Measurements from ENCODE around the gene MAP1S. TPM values are rescaled to one million over a fixed set of nuclear protein-coding genes. Genes with fewer than 3 reads are reported as not detected.

The MAP1S gene
- total RNA-seq, 3 donors from 2014 or later = 11.2 to 17.4 (median 15.4) TPM

DNA sequence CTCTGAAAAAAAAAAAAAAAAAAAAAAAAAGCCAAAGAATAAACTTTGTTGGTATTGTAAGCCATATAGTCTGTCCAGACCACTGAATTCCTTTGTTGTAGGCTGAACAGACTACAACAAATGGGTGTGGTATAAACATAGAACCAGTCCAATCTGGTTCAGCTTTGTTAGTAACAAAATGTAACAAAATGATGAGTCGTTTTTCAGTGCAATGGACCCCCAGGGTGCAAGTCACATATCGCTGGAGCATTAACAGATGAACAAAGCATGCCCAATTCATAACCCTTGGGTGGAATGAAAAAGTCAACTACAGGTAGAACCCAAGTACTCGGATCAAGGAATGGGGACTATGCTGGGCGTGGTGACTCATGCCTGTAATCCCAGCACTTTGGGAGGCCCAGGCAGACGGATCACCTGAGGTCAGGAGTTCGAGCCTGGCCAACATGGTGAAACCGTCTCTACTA, 18.4 kb downstream of the MAP1S start:
- Histone ChIP-seq H3K9me3 (no peaks in the 10 kb centered on the region), H3K4me1 (no peaks in the 10 kb centered on the region), H3K27me3 (no peaks in the 10 kb centered on the region), H3K36me3 (peaks cover 8% of the 10 kb centered on the region), H3K4me3 (no peak overlapping the region), H3K27ac (no peak overlapping the region)
- intact Hi-C loops (cut with DNase I; ENCODE audit: low total_unique reads) = no loop called here
- no peak for DNase-seq (ENCODE audit: low spot score in 2 of 2)
- TF ChIP-seq POLR2AphosphoS5 (IDR thresholded peaks at IDR 0.05) (no peak), POLR2A (IDR thresholded peaks at IDR 0.05) (no peak)
- TF ChIP-seq, protein P1, sequence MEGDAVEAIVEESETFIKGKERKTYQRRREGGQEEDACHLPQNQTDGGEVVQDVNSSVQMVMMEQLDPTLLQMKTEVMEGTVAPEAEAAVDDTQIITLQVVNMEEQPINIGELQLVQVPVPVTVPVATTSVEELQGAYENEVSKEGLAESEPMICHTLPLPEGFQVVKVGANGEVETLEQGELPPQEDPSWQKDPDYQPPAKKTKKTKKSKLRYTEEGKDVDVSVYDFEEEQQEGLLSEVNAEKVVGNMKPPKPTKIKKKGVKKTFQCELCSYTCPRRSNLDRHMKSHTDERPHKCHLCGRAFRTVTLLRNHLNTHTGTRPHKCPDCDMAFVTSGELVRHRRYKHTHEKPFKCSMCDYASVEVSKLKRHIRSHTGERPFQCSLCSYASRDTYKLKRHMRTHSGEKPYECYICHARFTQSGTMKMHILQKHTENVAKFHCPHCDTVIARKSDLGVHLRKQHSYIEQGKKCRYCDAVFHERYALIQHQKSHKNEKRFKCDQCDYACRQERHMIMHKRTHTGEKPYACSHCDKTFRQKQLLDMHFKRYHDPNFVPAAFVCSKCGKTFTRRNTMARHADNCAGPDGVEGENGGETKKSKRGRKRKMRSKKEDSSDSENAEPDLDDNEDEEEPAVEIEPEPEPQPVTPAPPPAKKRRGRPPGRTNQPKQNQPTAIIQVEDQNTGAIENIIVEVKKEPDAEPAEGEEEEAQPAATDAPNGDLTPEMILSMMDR (IDR thresholded peaks at IDR 0.05) = no peak

DNA sequence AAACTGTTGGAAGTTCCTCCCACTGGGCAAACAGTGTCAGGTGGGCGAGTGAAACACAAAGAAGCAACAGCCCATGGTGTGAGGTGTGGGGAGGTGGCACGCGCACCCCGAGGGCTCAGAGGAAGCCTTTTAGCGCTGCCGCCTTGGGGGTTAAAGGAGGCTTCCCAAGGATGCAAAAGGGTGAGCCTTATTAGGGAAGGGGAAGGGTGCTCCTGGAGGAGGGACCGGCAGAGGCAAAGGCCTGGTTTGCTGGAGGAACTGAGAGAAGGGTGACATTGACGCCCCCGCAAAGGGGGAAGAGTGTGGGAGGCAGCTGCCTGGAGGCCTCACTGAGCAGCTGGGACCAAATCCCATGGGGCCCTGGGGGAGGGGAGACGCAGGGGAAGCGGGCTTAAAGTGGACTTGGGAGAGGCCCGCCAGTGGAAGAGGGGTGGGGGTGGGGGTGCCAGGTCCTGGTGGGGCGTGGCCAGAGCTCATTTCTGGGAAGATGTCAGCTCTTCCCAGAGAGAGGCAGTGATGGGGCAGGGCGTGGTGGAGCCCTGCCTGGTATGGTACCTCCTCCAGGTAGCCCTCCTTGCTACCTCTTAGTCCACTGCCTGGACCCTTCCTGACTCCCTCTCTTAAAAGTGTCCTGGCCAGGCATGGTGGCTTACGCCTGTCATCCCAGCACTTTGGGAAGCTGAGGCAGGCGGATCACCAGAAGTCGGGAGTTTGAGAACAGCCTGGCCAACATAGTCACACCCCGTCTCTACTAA, 20.0 kb downstream of the MAP1S start:
- H3K9me3 ChIP-seq = no peaks in the 10 kb centered on the region
- H3K4me1 ChIP-seq = no peaks in the 10 kb centered on the region
- intact Hi-C loops (cut with DNase I; ENCODE audit: low total_unique reads) = no loop called here
- no peak overlapping the region for H3K27ac ChIP-seq
- no peaks in the 10 kb centered on the region for H3K36me3 ChIP-seq
- DNase-seq (ENCODE audit: low spot score in 2 of 2) = no peak
- no peaks in the 10 kb centered on the region for H3K27me3 ChIP-seq
- no peak overlapping the region for H3K4me3 ChIP-seq
- TF ChIP-seq POLR2A (IDR thresholded peaks at IDR 0.05) (no peak), POLR2AphosphoS5 (IDR thresholded peaks at IDR 0.05) (no peak)
- TF ChIP-seq, protein P1 (IDR thresholded peaks at IDR 0.05) = no peak

DNA sequence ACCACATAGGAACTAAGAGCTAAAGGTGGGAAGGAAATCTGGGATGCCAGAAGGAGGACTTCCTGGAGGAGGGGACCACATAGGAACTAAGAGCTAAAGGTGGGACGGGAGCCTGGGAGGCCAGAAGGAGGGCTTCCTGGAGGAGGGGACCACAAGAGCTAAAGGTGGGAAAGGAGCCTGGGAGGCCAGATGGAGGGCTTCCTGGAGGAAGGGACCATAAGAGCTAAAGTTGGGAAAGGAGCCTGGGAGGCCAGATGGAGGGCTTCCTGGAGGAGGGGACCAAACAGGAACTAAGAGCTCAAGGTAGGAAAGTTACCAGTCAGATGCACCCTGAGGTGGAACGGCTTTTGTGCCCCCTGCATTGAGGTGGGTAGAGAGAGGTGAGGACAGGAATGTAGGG, 22.2 kb downstream of the MAP1S start:
- no peaks in the 10 kb centered on the region for H3K36me3 ChIP-seq
- DNase-seq (ENCODE audit: low spot score in 2 of 2) = no peak
- H3K4me3 ChIP-seq = no peak overlapping the region
- no peaks in the 10 kb centered on the region for H3K4me1 ChIP-seq
- TF ChIP-seq POLR2AphosphoS5 (IDR thresholded peaks at IDR 0.05) (no peak), POLR2A (IDR thresholded peaks at IDR 0.05) (no peak)
- TF ChIP-seq, protein P1 (IDR thresholded peaks at IDR 0.05) = no peak
- intact Hi-C loops (cut with DNase I; ENCODE audit: low total_unique reads) = no loop called here
- no peaks in the 10 kb centered on the region for H3K27me3 ChIP-seq
- no peak overlapping the region for H3K27ac ChIP-seq
- no peaks in the 10 kb centered on the region for H3K9me3 ChIP-seq

DNA sequence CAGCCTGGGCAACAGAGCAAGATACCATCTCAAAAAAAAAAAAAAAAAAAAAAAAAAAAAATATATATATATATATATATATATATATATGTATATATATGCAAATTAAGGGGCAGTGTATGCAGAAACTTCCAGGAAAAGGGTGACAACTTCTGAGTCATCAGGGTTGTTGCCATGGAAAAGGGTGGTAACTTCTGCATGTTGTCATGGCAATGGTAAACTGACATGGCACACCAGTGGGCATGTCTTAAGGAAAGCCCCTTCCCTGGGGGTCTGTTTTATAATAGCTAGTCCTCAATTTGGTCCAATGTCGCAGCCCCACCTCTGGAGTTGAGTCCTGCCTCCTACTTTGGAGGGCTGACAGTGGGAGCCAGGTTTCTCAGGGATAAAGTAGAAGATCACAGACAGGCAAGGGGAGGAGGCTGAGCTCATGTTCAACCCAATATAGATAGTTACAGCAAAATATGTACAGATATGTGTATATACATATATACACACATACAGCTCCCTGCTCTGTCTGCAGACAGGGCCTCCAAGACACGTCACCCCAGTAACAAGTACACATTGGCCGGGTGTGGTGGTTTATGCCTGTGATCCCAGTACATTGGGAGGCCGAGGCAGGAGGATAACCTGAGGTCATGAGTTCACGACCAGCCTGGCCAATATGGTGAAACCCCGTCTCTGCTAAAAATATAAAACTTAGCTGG, 24.7 kb downstream of the MAP1S start:
- H3K9me3 ChIP-seq = no peaks in the 10 kb centered on the region
- intact Hi-C loops (cut with DNase I; ENCODE audit: low total_unique reads) = no loop called here
- no peaks in the 10 kb centered on the region for H3K36me3 ChIP-seq
- no peaks in the 10 kb centered on the region for H3K4me1 ChIP-seq
- DNase-seq (ENCODE audit: low spot score in 2 of 2) = no peak
- H3K4me3 ChIP-seq = no peak overlapping the region
- H3K27me3 ChIP-seq = no peaks in the 10 kb centered on the region
- TF ChIP-seq POLR2A (IDR thresholded peaks at IDR 0.05) (no peak), POLR2AphosphoS5 (IDR thresholded peaks at IDR 0.05) (no peak)
- TF ChIP-seq, protein P1 (IDR thresholded peaks at IDR 0.05) = no peak
- no peak overlapping the region for H3K27ac ChIP-seq
